Activated CD4-positive, alpha-beta T cell treated with anti-CD3 and anti-CD28 coated beads for 48 hours (primary cell): ENCODE measurements around the gene FAM222A.

Source experiments
- DNase-seq: peaks from one replicate; pipeline ENCODE4 v3.0.0-alpha.2; 2020

FAM222A gene

GRCh38 chr12:109762673-109763191, 49.1 kb downstream of the FAM222A start:
- no peak for DNase-seq

GRCh38 chr12:109763201-109763841, 49.7 kb downstream of the FAM222A start:
- DNase-seq, result peak; percentile 42

- no peak for DNase-seq
These were observed 50.5 kb downstream of the FAM222A start for GRCh38 chr12:109764123-109764522.

GRCh38 chr12:109764776-109765445, 51.3 kb downstream of the FAM222A start:
- no peak for DNase-seq

- no peak for DNase-seq
These were observed 51.8 kb downstream of the FAM222A start for GRCh38 chr12:109765446-109765810.

- no peak for DNase-seq
These were observed 52.7 kb downstream of the FAM222A start for GRCh38 chr12:109766251-109766778.

GRCh38 chr12:109767456-109767855, 53.8 kb downstream of the FAM222A start:
- DNase-seq, result no peak

GRCh38 chr12:109767991-109768900, 54.6 kb downstream of the FAM222A start:
- DNase-seq, result no peak

- DNase-seq, result no peak
These were observed 55.5 kb downstream of the FAM222A start for GRCh38 chr12:109768901-109769670.

GRCh38 chr12:109770104-109770860, 56.7 kb downstream of the FAM222A start:
- DNase-seq, result no peak

- DNase-seq, result no peak
These were observed 57.4 kb downstream of the FAM222A start for GRCh38 chr12:109770861-109771670.

GRCh38 chr12:109771746-109772621, 58.4 kb downstream of the FAM222A start:
- DNase-seq, result no peak

- no peak for DNase-seq
These were observed 59.1 kb downstream of the FAM222A start for GRCh38 chr12:109772622-109773321.

- no peak for DNase-seq
These were observed 59.9 kb downstream of the FAM222A start for GRCh38 chr12:109773384-109774011.

GRCh38 chr12:109775172-109775881, 61.7 kb downstream of the FAM222A start:
- DNase-seq, result peak; percentile 84

- no peak for DNase-seq
These were observed 63.0 kb downstream of the FAM222A start for GRCh38 chr12:109776624-109777023.

GRCh38 chr12:109777544-109777943, 63.9 kb downstream of the FAM222A start:
- DNase-seq, result peak; percentile 58

- DNase-seq, result no peak
These were observed 65.1 kb downstream of the FAM222A start for GRCh38 chr12:109778684-109779083.
